ENCODE measurements around the gene MRPS31. TPM values are rescaled to one million over a fixed set of nuclear protein-coding genes. Genes with fewer than 3 reads are reported as not detected.
"Not testable (repeated sequence)": the region's sequence is repeated elsewhere in the genome, so short reads cannot be mapped to it uniquely, and the experiment has no call there.

The MRPS31 gene
- total RNA-seq, 1 donor, result 25.1 TPM

DNA sequence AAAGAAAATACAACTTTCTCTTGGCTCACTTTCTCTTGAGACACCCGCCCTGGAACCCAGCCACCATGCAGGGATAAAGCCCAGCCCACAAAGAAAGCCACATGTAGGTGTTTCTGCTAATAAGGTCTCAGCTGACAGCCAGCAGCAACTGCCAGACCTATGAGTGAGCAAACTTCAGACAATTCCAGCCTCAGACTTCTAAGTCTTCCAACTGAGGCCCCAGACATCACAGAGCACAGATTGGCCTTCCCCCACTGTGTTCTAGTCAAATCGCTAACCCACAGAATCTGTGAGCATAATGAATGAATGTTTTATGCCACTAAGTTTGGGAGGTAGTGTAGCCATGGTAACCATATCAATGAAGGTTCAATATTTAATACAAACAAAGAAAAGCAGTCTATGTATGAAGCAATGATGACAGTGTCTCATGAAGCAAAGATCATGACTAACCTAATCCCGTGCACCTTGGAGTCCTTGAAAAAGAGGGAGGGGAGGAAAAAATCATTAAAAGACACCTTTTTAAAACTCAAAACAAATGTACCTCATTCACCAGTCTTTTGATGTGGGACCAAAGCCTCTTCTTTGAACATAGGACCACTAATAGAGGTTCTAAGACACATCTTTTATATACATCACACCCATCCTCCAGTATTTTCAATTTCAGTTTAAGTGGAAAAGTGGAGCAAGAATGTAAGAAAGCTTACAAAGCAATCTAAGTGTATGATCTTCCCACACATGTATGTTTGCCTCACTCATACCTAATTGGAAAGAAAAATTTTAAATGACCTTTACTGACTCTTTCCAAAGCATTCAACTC, 6.2 kb downstream of the MRPS31 start:
- DNase-seq (ENCODE audit: low read depth), result peak; percentile 43
- TF ChIP-seq, protein P1, sequence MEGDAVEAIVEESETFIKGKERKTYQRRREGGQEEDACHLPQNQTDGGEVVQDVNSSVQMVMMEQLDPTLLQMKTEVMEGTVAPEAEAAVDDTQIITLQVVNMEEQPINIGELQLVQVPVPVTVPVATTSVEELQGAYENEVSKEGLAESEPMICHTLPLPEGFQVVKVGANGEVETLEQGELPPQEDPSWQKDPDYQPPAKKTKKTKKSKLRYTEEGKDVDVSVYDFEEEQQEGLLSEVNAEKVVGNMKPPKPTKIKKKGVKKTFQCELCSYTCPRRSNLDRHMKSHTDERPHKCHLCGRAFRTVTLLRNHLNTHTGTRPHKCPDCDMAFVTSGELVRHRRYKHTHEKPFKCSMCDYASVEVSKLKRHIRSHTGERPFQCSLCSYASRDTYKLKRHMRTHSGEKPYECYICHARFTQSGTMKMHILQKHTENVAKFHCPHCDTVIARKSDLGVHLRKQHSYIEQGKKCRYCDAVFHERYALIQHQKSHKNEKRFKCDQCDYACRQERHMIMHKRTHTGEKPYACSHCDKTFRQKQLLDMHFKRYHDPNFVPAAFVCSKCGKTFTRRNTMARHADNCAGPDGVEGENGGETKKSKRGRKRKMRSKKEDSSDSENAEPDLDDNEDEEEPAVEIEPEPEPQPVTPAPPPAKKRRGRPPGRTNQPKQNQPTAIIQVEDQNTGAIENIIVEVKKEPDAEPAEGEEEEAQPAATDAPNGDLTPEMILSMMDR (IDR thresholded peaks at IDR 0.05; ENCODE audit: insufficient read depth, low read length), result no peak
- H3K4me3 ChIP-seq (ENCODE audit: low read depth, low read length), result no peak overlapping the region

DNA sequence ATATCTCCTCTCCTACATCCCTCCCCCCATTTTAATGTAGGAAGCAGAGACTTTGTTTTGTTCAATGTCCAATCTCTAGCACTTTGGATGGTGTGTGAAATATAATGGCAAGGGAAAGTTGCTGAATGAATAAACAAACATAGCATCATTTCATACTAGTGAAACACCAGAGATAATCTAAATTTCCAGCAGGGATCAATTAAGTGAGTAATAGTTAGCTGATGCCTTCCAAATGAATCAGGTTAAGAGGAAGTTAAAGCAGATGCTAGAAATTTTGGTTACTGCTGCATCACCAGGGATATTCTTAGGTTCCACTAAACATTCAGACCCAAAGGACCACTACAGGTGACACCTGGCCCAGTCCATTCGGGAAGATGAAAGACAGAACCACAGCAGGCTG, 8.1 kb downstream of the MRPS31 start:
- no peak overlapping the region for H3K4me3 ChIP-seq (ENCODE audit: low read depth, low read length)
- DNase-seq (ENCODE audit: low read depth), result peak; percentile 33
- TF ChIP-seq, protein P1 (IDR thresholded peaks at IDR 0.05; ENCODE audit: insufficient read depth, low read length), result no peak

DNA sequence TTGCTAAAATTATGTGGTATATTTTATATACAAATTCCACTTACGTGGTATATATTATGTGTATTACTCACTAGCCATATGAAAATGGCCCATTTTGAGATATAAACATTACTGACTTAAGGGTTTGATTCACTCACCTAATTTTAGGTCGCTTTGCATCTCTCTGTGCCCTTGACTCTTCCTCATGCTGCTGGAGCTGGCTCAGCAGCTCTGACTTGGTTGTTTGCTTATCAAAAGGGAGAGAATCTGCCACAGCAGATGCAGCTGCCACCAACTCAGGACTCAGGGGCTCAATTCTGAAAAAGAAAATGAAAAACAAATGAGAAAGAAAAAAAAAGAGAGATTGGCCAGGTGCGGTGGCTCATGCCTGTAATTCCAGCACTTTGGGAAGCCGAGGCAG, 12.2 kb downstream of the MRPS31 start:
- H3K4me3 ChIP-seq (ENCODE audit: low read depth, low read length), result no peak overlapping the region
- no peak for DNase-seq (ENCODE audit: low read depth)
- TF ChIP-seq, protein P1 (IDR thresholded peaks at IDR 0.05; ENCODE audit: insufficient read depth, low read length), result no peak

DNA sequence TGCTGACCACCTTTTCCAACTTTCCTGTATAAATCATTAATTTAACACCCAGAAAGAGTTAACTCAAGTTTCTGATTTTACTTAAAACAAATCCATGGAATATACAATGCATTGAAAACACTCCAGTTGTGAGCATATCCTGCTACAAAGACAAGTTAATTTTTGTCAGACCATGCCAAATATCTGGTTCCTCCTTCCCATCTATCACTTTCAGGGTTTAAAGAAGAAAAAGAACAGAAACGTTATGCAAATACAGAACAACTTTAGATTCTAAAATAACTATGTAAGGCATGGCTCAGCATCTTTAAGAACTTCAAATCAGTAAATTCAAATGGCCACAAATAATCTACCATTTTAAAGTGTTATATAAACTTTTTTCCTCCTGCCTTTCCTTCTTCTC, 14.9 kb downstream of the MRPS31 start:
- H3K4me3 ChIP-seq (ENCODE audit: low read depth, low read length), result no peak overlapping the region
- TF ChIP-seq, protein P1 (IDR thresholded peaks at IDR 0.05; ENCODE audit: insufficient read depth, low read length), result no peak
- DNase-seq (ENCODE audit: low read depth), result no peak

- TF ChIP-seq, protein P1 (IDR thresholded peaks at IDR 0.05; ENCODE audit: insufficient read depth, low read length), result no peak
Observed at GRCh38 chr13:40755082-40755700, 15.8 kb downstream of the MRPS31 start.

DNA sequence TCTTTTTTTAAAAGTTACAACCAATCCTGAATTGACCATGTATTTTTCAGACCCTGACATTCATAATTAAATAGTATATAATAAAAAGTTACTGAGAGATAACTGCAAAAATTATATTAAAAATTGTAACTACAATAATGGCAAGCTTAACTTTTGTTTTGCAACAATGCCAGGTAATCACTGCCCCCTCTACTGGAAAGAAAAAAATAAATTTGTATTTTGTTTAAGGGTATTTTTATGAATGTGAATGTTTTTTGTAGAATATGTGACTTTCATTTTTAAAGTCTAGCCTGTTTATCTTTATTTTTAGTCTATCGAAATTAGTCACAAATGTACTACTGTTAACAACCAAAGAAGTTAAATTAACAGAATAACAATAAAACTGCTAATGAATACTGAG, 21.7 kb downstream of the MRPS31 start:
- peak; percentile 6 for DNase-seq (ENCODE audit: low read depth)
- TF ChIP-seq, protein P1 (IDR thresholded peaks at IDR 0.05; ENCODE audit: insufficient read depth, low read length), result peak; percentile 24
- H3K4me3 ChIP-seq (ENCODE audit: low read depth, low read length), result no peak overlapping the region

More at GRCh38 chr13:40755082-40755700, 15.8 kb downstream of the MRPS31 start:
- no peak overlapping the region for H3K4me3 ChIP-seq (ENCODE audit: low read depth, low read length)
- no peak for DNase-seq (ENCODE audit: low read depth)

GRCh38 chr13:40735232-40735548, 35.8 kb downstream of the MRPS31 start:
- DNase-seq (ENCODE audit: low read depth); H3K4me3 ChIP-seq (ENCODE audit: low read depth, low read length): not testable (repeated sequence)

DNA sequence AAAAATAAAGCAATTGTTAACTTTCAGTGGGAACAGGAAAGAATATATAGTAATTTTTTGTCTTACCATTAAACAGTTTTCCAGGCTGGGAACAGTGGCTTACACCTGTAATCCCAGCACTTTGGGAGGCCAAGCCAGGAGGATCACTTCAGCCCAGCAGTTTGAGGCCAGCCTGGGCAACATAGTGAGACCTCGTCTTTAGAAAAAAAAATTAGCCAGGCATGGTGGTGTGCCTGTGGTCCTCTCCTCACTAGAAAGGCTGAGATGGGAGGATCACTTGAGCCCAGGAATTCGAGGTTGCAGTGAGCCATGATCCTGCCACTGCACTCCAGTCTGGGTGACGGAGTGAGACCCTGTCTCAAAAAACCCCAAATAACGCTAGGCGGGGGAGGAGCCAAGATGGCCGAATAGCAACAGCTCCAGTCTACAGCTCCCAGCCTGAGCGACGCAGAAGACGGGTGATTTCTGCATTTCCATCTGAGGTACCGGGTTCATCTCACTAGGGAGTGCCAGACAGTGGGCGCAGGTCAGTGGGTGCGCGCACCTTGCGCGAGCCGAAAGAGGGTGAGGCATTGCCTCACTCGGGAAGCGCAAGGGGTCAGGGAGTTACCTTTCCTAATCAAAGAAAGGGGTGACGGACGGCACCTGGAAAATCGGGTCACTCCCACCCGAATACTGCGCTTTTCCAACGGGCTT, 36.3 kb downstream of the MRPS31 start:
- H3K4me3 ChIP-seq (ENCODE audit: low read depth, low read length); DNase-seq (ENCODE audit: low read depth): not testable (repeated sequence)
